Mesendoderm (in vitro differentiated cells): Measurements from ENCODE around the gene PCBP1. TPM values are rescaled to one million over a fixed set of nuclear protein-coding genes. Genes with fewer than 3 reads are reported as not detected.
"Not testable (repeated sequence)": the region's sequence is repeated elsewhere in the genome, so short reads cannot be mapped to it uniquely, and the experiment has no call there.

ENCODE experiments used
- DNase-seq: peaks from one replicate; pipeline ENCODE4 v3.0.0; 2013
- H2AK5ac ChIP-seq: 2 replicates; pipeline ENCODE4 v1.6.1; 2013; ENCODE audit warnings: low read length, inconsistent platforms
- H2BK120ac ChIP-seq: 2 replicates; pipeline ENCODE4 v1.6.1; 2013; ENCODE audit warnings: low read depth, mild to moderate bottlenecking, low read length, moderate library complexity, mixed read lengths
- H2BK15ac ChIP-seq: replicated peaks from 2 replicates; pipeline ENCODE4 v1.6.1; 2013; ENCODE audit warnings: low read depth, mild to moderate bottlenecking, moderate library complexity
- H2BK5ac ChIP-seq: 2 replicates; pipeline ENCODE4 v1.6.1; 2013; ENCODE audit warnings: low read length, inconsistent platforms
- H3K18ac ChIP-seq: 2 replicates; pipeline ENCODE4 v1.6.1; 2013; ENCODE audit warnings: mild to moderate bottlenecking, low read length, mixed read lengths
- H3K23ac ChIP-seq: one replicate; pipeline ENCODE4 v1.6.1; 2013; ENCODE audit warnings: low read length
- H3K27ac ChIP-seq: 2 replicates; pipeline ENCODE4 v1.5.1; 2013; ENCODE audit warnings: low read depth, mild to moderate bottlenecking, inconsistent platforms, low read length, moderate library complexity
- H3K27me3 ChIP-seq: 2 replicates; pipeline ENCODE4 v1.6.1; 2013; ENCODE audit warnings: low read length, control low read depth, mild to moderate bottlenecking, inconsistent platforms; ENCODE audit not compliant: insufficient read depth, poor library complexity
- H3K36me3 ChIP-seq: 2 replicates; pipeline ENCODE4 v1.6.1; 2013; ENCODE audit warnings: low read length, inconsistent platforms; ENCODE audit not compliant: control insufficient read depth, insufficient read depth
- H3K4ac ChIP-seq: one replicate; pipeline ENCODE4 v1.6.1; 2013; ENCODE audit warnings: low read depth, mild to moderate bottlenecking, low read length, moderate library complexity
- H3K4me1 ChIP-seq: 2 replicates; pipeline ENCODE4 v1.6.1; 2013; ENCODE audit warnings: low read depth, low read length, inconsistent platforms; ENCODE audit not compliant: control insufficient read depth
- H3K4me2 ChIP-seq: 2 replicates; pipeline ENCODE4 v1.6.1; 2013; ENCODE audit warnings: low read length
- H3K4me3 ChIP-seq: 2 replicates; pipeline ENCODE4 v1.5.1; 2013; ENCODE audit warnings: mild to moderate bottlenecking, low read length
- H3K56ac ChIP-seq: one replicate; pipeline ENCODE4 v1.6.1; 2013; ENCODE audit warnings: low read length
- H3K79me1 ChIP-seq: 2 replicates; pipeline ENCODE4 v1.6.1; 2013; ENCODE audit warnings: low read length, inconsistent platforms
- H3K79me2 ChIP-seq: 2 replicates; pipeline ENCODE4 v1.6.1; 2013; ENCODE audit warnings: mild to moderate bottlenecking, low read length; ENCODE audit not compliant: control insufficient read depth, insufficient read depth
- H3K9ac ChIP-seq: 2 replicates; pipeline ENCODE4 v1.6.1; 2013; ENCODE audit warnings: low read length, inconsistent platforms
- H4K5ac ChIP-seq: one replicate; pipeline ENCODE4 v1.6.1; 2013; ENCODE audit warnings: low read length
- H4K8ac ChIP-seq: one replicate; pipeline ENCODE4 v1.6.1; 2013; ENCODE audit warnings: low read depth, mild to moderate bottlenecking, control low read depth, low read length, moderate library complexity
- WGBS: extraction: QIAGEN DNeasy Blood & Tissue Kit; methylation state at CpG from one replicate; pipeline ENCODE4 v1.1.7; 2013; ENCODE audit warnings: low lambda C conversion rate, missing lambda C conversion rate; ENCODE audit not compliant: insufficient coverage; ENCODE audit errors: extremely low coverage; 5-methylcytosine and 5-hydroxymethylcytosine counted together
- small RNA-seq: library from polyadenylated mRNA; stranded (forward); fragments of <200 nt; extraction: miRNeasy Mini kit (QIAGEN cat#:217004); gene quantifications from one replicate; pipeline ENCODE3, GENCODE V24; 2013; ENCODE audit not compliant: insufficient read depth

Gene PCBP1

GRCh38 chr2:70134323-70134983 lies 47.2 kb downstream of the PCBP1 start:
- not testable (repeated sequence) for H3K4me1 ChIP-seq, H3K79me2 ChIP-seq, H3K56ac ChIP-seq, H3K36me3 ChIP-seq, H2BK15ac ChIP-seq, H3K79me1 ChIP-seq, H3K4me2 ChIP-seq, H3K4ac ChIP-seq, H2BK5ac ChIP-seq, H4K5ac ChIP-seq, H3K4me3 ChIP-seq, H4K8ac ChIP-seq, H3K27me3 ChIP-seq, H3K9ac ChIP-seq, H3K23ac ChIP-seq, H2BK120ac ChIP-seq, H3K18ac ChIP-seq, H3K27ac ChIP-seq, DNase-seq, H2AK5ac ChIP-seq
- no CpG with 5 or more reads among the region's 10 CpGs for WGBS

Small RNA genes within 50 kb of the gene (small RNA-seq; reads per million reads assigned to genes)
- not detected for gene RN7SL470P
